Neural progenitor cell (in vitro differentiated cells): ENCODE results near the gene LOC101059915.
A peak's percentile ranks its signal among the peaks of the same experiment; 100 is the strongest.
"Not testable (repeated sequence)": the region's sequence is repeated elsewhere in the genome, so short reads cannot be mapped to it uniquely, and the experiment has no call there.

ENCODE experiments used
- DNase-seq: peaks from one replicate; pipeline ENCODE4 v3.0.0-alpha.2; 2016; ENCODE audit warnings: low spot score
- H2AFZ ChIP-seq: fragments of 200-600 bp; sonication (generic); replicated peaks from 2 replicates; pipeline ENCODE4 v1.6.1; 2016; ENCODE audit warnings: antibody characterized with exemption
- H3F3A ChIP-seq: fragments of 200-600 bp; sonication (generic); 2 replicates; pipeline ENCODE4 v1.6.1; 2016; ENCODE audit warnings: antibody characterized with exemption, low read depth
- H3K27ac ChIP-seq: fragments of 200-600 bp; sonication (generic); 2 replicates; pipeline ENCODE4 v1.5.1; 2016; ENCODE audit warnings: mild to moderate bottlenecking
- H3K27me3 ChIP-seq: fragments of 200-600 bp; sonication (generic); 2 replicates; pipeline ENCODE4 v1.6.1; 2016; ENCODE audit warnings: mild to moderate bottlenecking, moderate library complexity
- H3K36me3 ChIP-seq: fragments of 200-600 bp; sonication (generic); 2 replicates; pipeline ENCODE4 v1.5.1; 2016
- H3K4me1 ChIP-seq: fragments of 200-600 bp; sonication (generic); 2 replicates; pipeline ENCODE4 v1.6.1; 2016; ENCODE audit warnings: mixed run types
- H3K4me2 ChIP-seq: fragments of 200-600 bp; sonication (generic); 2 replicates; pipeline ENCODE4 v1.6.1; 2016
- H3K4me3 ChIP-seq: fragments of 200-600 bp; sonication (generic); 2 replicates; pipeline ENCODE4 v1.5.1; 2016
- H3K79me2 ChIP-seq: fragments of 200-600 bp; sonication (generic); 2 replicates; pipeline ENCODE4 v1.6.1; 2016; ENCODE audit warnings: low read depth
- H3K9ac ChIP-seq: fragments of 200-600 bp; sonication (generic); 2 replicates; pipeline ENCODE4 v1.6.1; 2016
- H3K9me3 ChIP-seq: fragments of 200-600 bp; sonication (generic); 2 replicates; pipeline ENCODE4 v1.5.1; 2016; ENCODE audit warnings: low read depth
- H4K20me1 ChIP-seq: fragments of 200-600 bp; sonication (generic); 2 replicates; pipeline ENCODE4 v1.6.1; 2016; ENCODE audit warnings: low read depth
- H3K27ac Mint-ChIP-seq: 3 replicates; pipeline ENCODE4 v1.8.0; 2021; ENCODE audit warnings: mixed read lengths
- H3K27me3 Mint-ChIP-seq: 2 replicates; pipeline ENCODE4 v1.8.0; 2022; ENCODE audit warnings: low read depth, mild to moderate bottlenecking, inconsistent platforms, moderate library complexity, mixed read lengths; ENCODE audit not compliant: insufficient read depth
- H3K36me3 Mint-ChIP-seq: 3 replicates; pipeline ENCODE4 v1.8.0; 2021; ENCODE audit warnings: mixed read lengths
- H3K4me1 Mint-ChIP-seq: 3 replicates; pipeline ENCODE4 v1.8.0; 2021; ENCODE audit warnings: mixed read lengths
- H3K4me3 Mint-ChIP-seq: 3 replicates; pipeline ENCODE4 v1.8.0; 2021; ENCODE audit warnings: mild to moderate bottlenecking, moderate library complexity, mixed read lengths
- H3K9me3 Mint-ChIP-seq: 3 replicates; pipeline ENCODE4 v1.8.0; 2020; ENCODE audit warnings: mixed read lengths
- CTCF ChIP-seq: fragments of 200-600 bp; sonication (generic); IDR thresholded peaks from 2 replicates; pipeline ENCODE4 v1.5.1; 2017; ENCODE audit warnings: antibody characterized with exemption, mild to moderate bottlenecking
- EZH2 ChIP-seq: fragments of 200-600 bp; sonication (generic); IDR thresholded peaks from 2 replicates; pipeline ENCODE4 v1.6.1; 2017; ENCODE audit warnings: antibody characterized with exemption, mild to moderate bottlenecking, moderate library complexity
- EZH2phosphoT487 ChIP-seq: fragments of 200-600 bp; sonication (generic); IDR thresholded peaks from 2 replicates; pipeline ENCODE4 v1.6.1; 2017; ENCODE audit warnings: antibody characterized with exemption

LOC101059915 gene

GRCh38 chrX:71661919-71662318 lies 5.4 kb upstream of the LOC101059915 start:
- TF ChIP-seq CTCF = no peak
- TF ChIP-seq EZH2phosphoT487 = no peak
- TF ChIP-seq EZH2 = no peak
- no peaks in the 10 kb centered on the region for H3K36me3 Mint-ChIP-seq
- no peaks in the 10 kb centered on the region for H3K79me2 ChIP-seq
- no peak overlapping the region for H3K9ac ChIP-seq
- no peak overlapping the region for H3K27ac ChIP-seq
- H3F3A ChIP-seq = no peaks in the 10 kb centered on the region
- no peak overlapping the region for H3K4me3 ChIP-seq
- H3K9me3 ChIP-seq = no peaks in the 10 kb centered on the region
- no peak overlapping the region for H3K4me2 ChIP-seq
- peaks cover 11% of the 10 kb centered on the region for H3K9me3 Mint-ChIP-seq
- H3K27me3 ChIP-seq = no peaks in the 10 kb centered on the region
- no peaks in the 10 kb centered on the region for H4K20me1 ChIP-seq
- H3K4me3 Mint-ChIP-seq = no peak overlapping the region
- no peak for DNase-seq
- H3K27ac Mint-ChIP-seq = no peak overlapping the region
- H3K4me1 ChIP-seq = no peaks in the 10 kb centered on the region
- H2AFZ ChIP-seq = no peak overlapping the region
- no peaks in the 10 kb centered on the region for H3K36me3 ChIP-seq
- H3K27me3 Mint-ChIP-seq = peaks cover 9% of the 10 kb centered on the region
- H3K4me1 Mint-ChIP-seq = no peaks in the 10 kb centered on the region

GRCh38 chrX:71662654-71663053 lies 4.7 kb upstream of the LOC101059915 start:
- H3K9ac ChIP-seq, H3K9me3 ChIP-seq, H3K36me3 Mint-ChIP-seq, H3K4me3 ChIP-seq, H4K20me1 ChIP-seq, DNase-seq, H3K4me2 ChIP-seq, H3K27ac Mint-ChIP-seq, H3K79me2 ChIP-seq, H3K4me3 Mint-ChIP-seq, H3K4me1 ChIP-seq, H3K36me3 ChIP-seq, H3F3A ChIP-seq, H3K4me1 Mint-ChIP-seq, H2AFZ ChIP-seq, H3K27me3 ChIP-seq, H3K27ac ChIP-seq: not testable (repeated sequence)
- Mint-ChIP-seq H3K9me3 (peaks cover 16% of the 10 kb centered on the region), H3K27me3 (peaks cover 10% of the 10 kb centered on the region)

GRCh38 chrX:71663238-71663637 lies 4.1 kb upstream of the LOC101059915 start:
- H3K9me3 Mint-ChIP-seq = peaks cover 16% of the 10 kb centered on the region
- H3K4me2 ChIP-seq = not testable (repeated sequence)

GRCh38 chrX:71664202-71664601 lies 3.1 kb upstream of the LOC101059915 start:
- H3K4me1 Mint-ChIP-seq, H3K27ac Mint-ChIP-seq, H3K79me2 ChIP-seq, H3K27me3 ChIP-seq, H3K36me3 ChIP-seq, H4K20me1 ChIP-seq, H3F3A ChIP-seq, H3K9me3 ChIP-seq, H3K4me3 Mint-ChIP-seq, H3K27ac ChIP-seq, H2AFZ ChIP-seq, H3K4me1 ChIP-seq, H3K9ac ChIP-seq, H3K4me2 ChIP-seq, H3K36me3 Mint-ChIP-seq, H3K4me3 ChIP-seq: not testable (repeated sequence)
- Mint-ChIP-seq H3K27me3 (peaks cover 10% of the 10 kb centered on the region), H3K9me3 (peaks cover 16% of the 10 kb centered on the region)
- TF ChIP-seq CTCF = peak; percentile 59
- DNase-seq = peak; percentile 52

More at GRCh38 chrX:71663238-71663637, 4.1 kb upstream of the LOC101059915 start:
- H3F3A ChIP-seq, H3K27me3 ChIP-seq, H3K27ac Mint-ChIP-seq, DNase-seq, H2AFZ ChIP-seq, H3K9ac ChIP-seq, H3K4me3 ChIP-seq, H3K36me3 ChIP-seq, H4K20me1 ChIP-seq, H3K79me2 ChIP-seq, H3K4me3 Mint-ChIP-seq, H3K9me3 ChIP-seq, H3K4me1 Mint-ChIP-seq, H3K27ac ChIP-seq, H3K36me3 Mint-ChIP-seq, H3K4me1 ChIP-seq: not testable (repeated sequence)
- H3K27me3 Mint-ChIP-seq = peaks cover 10% of the 10 kb centered on the region
